Measurements from ENCODE around the gene PROZ. TPM values are rescaled to one million over a fixed set of nuclear protein-coding genes. Genes with fewer than 3 reads are reported as not detected.

PROZ gene
- total RNA-seq, 2 donors from 2014 or later = 0.40 to 0.84 TPM

DNA sequence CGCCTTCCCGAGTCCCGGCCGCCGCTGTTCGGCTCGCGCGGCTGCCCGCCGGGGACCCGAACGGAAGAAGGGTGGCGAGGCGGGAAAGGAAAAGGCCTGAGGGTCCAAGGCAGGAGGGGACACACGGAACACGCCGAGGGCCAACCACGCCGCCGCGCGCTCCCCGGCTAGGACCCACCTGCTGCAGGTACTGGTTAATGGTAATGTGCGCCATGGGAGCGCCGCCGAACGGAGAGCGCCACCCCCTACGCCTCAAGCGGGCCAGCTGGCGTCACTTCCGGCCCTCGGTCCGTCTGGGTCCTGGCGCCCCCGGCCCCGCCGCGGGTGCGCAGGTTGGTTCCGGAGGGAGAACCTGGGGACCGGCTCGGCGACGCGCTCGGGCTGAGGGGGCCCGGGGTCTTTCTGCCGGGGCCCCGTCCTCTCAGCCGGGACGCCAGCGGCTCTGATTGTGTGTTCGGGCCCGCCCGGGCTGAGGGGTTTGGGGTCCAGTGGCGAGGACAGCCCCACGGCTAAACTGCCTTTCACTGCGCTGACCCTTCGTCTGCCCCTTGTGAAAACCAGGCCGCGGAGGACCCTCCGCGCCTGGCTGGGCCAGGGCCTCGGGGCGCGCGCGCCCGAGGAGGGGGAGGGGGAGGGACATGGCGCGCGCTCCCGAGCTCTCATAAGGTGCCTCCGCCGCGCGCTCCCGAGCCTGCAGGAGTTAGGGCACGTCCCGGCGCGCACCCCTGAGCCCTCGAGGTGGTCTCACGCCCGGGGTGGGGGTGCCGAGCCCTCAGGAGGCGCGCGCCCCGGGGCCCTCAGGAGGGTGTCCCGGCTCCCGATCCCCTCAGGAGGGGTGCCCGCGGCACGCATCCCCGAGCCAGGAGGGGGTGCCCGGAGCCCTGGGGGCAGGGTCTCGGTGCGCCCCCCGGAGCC is 50.2 kb downstream of the PROZ start, which contains the start of gene PCID2:
TSS of gene PCID2 (minus strand) at position 249 of the 915 bp plus-strand sequence. CDS start at position 214, 35 bp downstream.
- Histone ChIP-seq H3K9ac (ENCODE audit: extremely low read depth, low read length, poor library complexity, severe bottlenecking) (peak within 1 kb of the TSS; percentile 94), H3K4me3 (ENCODE audit: low read length) (peak within 1 kb of the TSS; percentile 100), H3K36me3 (ENCODE audit: control insufficient read depth, insufficient read depth, low read length) (peaks cover 58% of the 10 kb centered on the region), H3K9me3 (ENCODE audit: control insufficient read depth, low read length) (no peaks in the 10 kb centered on the region), H3K27ac (ENCODE audit: low read depth, low read length) (peak within 1 kb of the TSS; percentile 95), H3K27me3 (ENCODE audit: control insufficient read depth, insufficient read depth, low read length, poor library complexity, severe bottlenecking) (no peaks in the 10 kb centered on the region), H3K4me1 (ENCODE audit: control insufficient read depth, insufficient read depth, low read length) (no peaks in the 10 kb centered on the region)
- peak; percentile 97 for DNase-seq
- H3K4me3 Mint-ChIP-seq = peak within 1 kb of the TSS; percentile 84
- TF ChIP-seq, protein P1, sequence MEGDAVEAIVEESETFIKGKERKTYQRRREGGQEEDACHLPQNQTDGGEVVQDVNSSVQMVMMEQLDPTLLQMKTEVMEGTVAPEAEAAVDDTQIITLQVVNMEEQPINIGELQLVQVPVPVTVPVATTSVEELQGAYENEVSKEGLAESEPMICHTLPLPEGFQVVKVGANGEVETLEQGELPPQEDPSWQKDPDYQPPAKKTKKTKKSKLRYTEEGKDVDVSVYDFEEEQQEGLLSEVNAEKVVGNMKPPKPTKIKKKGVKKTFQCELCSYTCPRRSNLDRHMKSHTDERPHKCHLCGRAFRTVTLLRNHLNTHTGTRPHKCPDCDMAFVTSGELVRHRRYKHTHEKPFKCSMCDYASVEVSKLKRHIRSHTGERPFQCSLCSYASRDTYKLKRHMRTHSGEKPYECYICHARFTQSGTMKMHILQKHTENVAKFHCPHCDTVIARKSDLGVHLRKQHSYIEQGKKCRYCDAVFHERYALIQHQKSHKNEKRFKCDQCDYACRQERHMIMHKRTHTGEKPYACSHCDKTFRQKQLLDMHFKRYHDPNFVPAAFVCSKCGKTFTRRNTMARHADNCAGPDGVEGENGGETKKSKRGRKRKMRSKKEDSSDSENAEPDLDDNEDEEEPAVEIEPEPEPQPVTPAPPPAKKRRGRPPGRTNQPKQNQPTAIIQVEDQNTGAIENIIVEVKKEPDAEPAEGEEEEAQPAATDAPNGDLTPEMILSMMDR (conservative IDR thresholded peaks at IDR 0.05) = peak; percentile 8
- H3K27ac Mint-ChIP-seq = peak within 1 kb of the TSS; percentile 81
- H3K36me3 Mint-ChIP-seq (ENCODE audit: low read depth) = peaks cover 40% of the 10 kb centered on the region
- no peaks in the 10 kb centered on the region for H3K27me3 Mint-ChIP-seq (ENCODE audit: insufficient read depth)
- 0 to 1% methylated on average over 26 to 103 of the region's 103 CpGs for WGBS, 2 experiments (ENCODE audit: insufficient coverage in 1 of 2, insufficient read length in 1 of 2)
- no peaks in the 10 kb centered on the region for H3K9me3 Mint-ChIP-seq
- peaks cover 39% of the 10 kb centered on the region for H3K4me1 Mint-ChIP-seq

DNA sequence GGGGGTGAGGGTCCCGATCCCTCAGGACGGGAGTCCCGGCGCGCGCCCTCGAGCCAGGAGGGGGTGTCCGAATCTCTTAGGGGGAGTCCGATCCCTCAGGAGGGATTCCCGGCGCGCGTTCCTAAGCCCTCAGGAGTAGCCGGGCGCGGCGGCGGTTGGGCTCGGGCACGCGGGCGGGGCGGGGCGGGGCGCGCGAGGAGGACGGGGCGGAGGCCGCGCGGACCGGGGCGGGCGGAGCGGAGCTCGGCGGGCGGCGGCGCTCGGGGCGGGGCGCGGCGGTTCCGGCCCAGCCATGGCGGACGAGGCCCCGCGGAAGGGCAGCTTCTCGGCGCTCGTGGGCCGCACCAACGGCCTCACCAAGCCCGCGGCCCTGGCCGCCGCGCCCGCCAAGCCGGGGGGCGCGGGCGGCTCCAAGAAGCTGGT is 50.9 kb downstream of the PROZ start, which contains the start of gene CUL4A:
TSS of gene CUL4A (plus strand) at position 278 of the 423 bp plus-strand sequence. CDS start at position 293, 15 bp downstream.
- Mint-ChIP-seq H3K27me3 (ENCODE audit: insufficient read depth) (no peaks in the 10 kb centered on the region), H3K4me1 (peaks cover 44% of the 10 kb centered on the region), H3K27ac (peak within 1 kb of the TSS; percentile 90), H3K9me3 (no peaks in the 10 kb centered on the region), H3K36me3 (ENCODE audit: low read depth) (peaks cover 46% of the 10 kb centered on the region), H3K4me3 (peak within 1 kb of the TSS; percentile 84)
- 0 to 2% methylated on average over 22 to 66 of the region's 66 CpGs for WGBS, 2 experiments (ENCODE audit: insufficient coverage in 1 of 2, insufficient read length in 1 of 2)
- Histone ChIP-seq H3K4me3 (ENCODE audit: low read length) (peak within 1 kb of the TSS; percentile 100), H3K9ac (ENCODE audit: extremely low read depth, low read length, poor library complexity, severe bottlenecking) (peak within 1 kb of the TSS; percentile 94), H3K9me3 (ENCODE audit: control insufficient read depth, low read length) (no peaks in the 10 kb centered on the region), H3K27me3 (ENCODE audit: control insufficient read depth, insufficient read depth, low read length, poor library complexity, severe bottlenecking) (no peaks in the 10 kb centered on the region), H3K36me3 (ENCODE audit: control insufficient read depth, insufficient read depth, low read length) (peaks cover 56% of the 10 kb centered on the region), H3K27ac (ENCODE audit: low read depth, low read length) (peak within 1 kb of the TSS; percentile 95), H3K4me1 (ENCODE audit: control insufficient read depth, insufficient read depth, low read length) (no peaks in the 10 kb centered on the region)
- TF ChIP-seq, protein P1 (conservative IDR thresholded peaks at IDR 0.05) = no peak
- DNase-seq = peak; percentile 92

DNA sequence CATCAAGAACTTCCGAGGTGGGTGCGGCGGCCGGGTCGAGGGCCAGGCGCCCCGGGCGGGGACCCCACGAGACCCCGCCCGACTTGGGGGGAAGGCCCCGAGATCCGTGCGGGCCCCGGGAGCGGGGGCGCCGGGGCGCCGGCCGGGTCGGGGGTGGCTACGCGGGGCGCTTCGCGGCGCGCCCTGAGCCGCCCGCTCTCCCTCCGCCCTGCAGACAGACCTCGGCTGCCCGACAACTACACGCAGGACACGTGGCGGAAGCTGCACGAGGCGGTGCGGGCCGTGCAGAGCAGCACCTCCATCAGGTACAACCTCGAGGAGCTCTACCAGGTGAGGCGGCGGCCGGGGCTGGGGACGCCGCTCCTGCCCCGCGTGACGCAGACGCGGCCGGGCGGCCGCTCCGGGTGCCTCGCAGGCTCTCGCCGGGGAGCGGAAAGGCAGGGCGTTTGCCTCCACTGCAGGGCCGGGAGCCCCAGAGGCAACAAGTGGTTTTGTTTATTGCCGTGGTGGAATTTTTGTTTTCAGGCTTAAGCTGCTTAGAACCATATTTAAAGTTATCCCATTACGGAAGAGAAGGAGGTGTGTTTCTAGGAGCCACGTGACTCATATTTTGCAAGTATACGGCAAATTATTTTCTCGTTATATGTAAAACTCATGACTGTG is 51.4 kb downstream of the PROZ start:
- peak overlapping the region; percentile 51 for H3K27ac ChIP-seq (ENCODE audit: low read depth, low read length)
- H3K4me3 ChIP-seq (ENCODE audit: low read length) = peak overlapping the region; percentile 93
- DNase-seq = peak; percentile 88
- Mint-ChIP-seq H3K27ac (peak overlapping the region; percentile 90), H3K4me1 (peaks cover 44% of the 10 kb centered on the region), H3K36me3 (ENCODE audit: low read depth) (peaks cover 46% of the 10 kb centered on the region), H3K9me3 (no peaks in the 10 kb centered on the region), H3K4me3 (peak overlapping the region; percentile 84), H3K27me3 (ENCODE audit: insufficient read depth) (no peaks in the 10 kb centered on the region)
- no peaks in the 10 kb centered on the region for H3K4me1 ChIP-seq (ENCODE audit: control insufficient read depth, insufficient read depth, low read length)
- 0 to 1% methylated on average over 17 to 67 of the region's 67 CpGs for WGBS, 2 experiments (ENCODE audit: insufficient coverage in 1 of 2, insufficient read length in 1 of 2)
- TF ChIP-seq, protein P1 (conservative IDR thresholded peaks at IDR 0.05) = peak; percentile 26
- H3K36me3 ChIP-seq (ENCODE audit: control insufficient read depth, insufficient read depth, low read length) = peaks cover 50% of the 10 kb centered on the region
- H3K27me3 ChIP-seq (ENCODE audit: control insufficient read depth, insufficient read depth, low read length, poor library complexity, severe bottlenecking) = no peaks in the 10 kb centered on the region
- peak overlapping the region; percentile 70 for H3K9ac ChIP-seq (ENCODE audit: extremely low read depth, low read length, poor library complexity, severe bottlenecking)
- H3K9me3 ChIP-seq (ENCODE audit: control insufficient read depth, low read length) = no peaks in the 10 kb centered on the region

Data from endodermal cell (in vitro differentiated cells).